Osteocyte (in vitro differentiated cells): Measurements from ENCODE around the gene MARCKSL1. TPM values are rescaled to one million over a fixed set of nuclear protein-coding genes. Genes with fewer than 3 reads are reported as not detected.

Experiments used
- DNase-seq: peaks from one replicate; pipeline ENCODE4 v3.0.0; 2021; ENCODE audit warnings: mixed read lengths; ENCODE audit not compliant: unreplicated experiment; ENCODE audit errors: extremely low spot score
- H3K27ac Mint-ChIP-seq: one replicate; pipeline ENCODE4 v1.8.0; 2021; ENCODE audit warnings: mild to moderate bottlenecking, mixed read lengths; ENCODE audit not compliant: unreplicated experiment
- H3K27me3 Mint-ChIP-seq: one replicate; pipeline ENCODE4 v1.8.0; 2021; ENCODE audit warnings: mixed read lengths; ENCODE audit not compliant: unreplicated experiment
- H3K36me3 Mint-ChIP-seq: one replicate; pipeline ENCODE4 v1.8.0; 2021; ENCODE audit warnings: mixed read lengths; ENCODE audit not compliant: unreplicated experiment
- H3K4me1 Mint-ChIP-seq: one replicate; pipeline ENCODE4 v1.8.0; 2021; ENCODE audit warnings: mixed read lengths; ENCODE audit not compliant: unreplicated experiment
- H3K4me3 Mint-ChIP-seq: one replicate; pipeline ENCODE4 v1.8.0; 2021; ENCODE audit warnings: mild to moderate bottlenecking, moderate library complexity, mixed read lengths; ENCODE audit not compliant: unreplicated experiment
- H3K9me3 Mint-ChIP-seq: one replicate; pipeline ENCODE4 v1.8.0; 2021; ENCODE audit warnings: mixed read lengths; ENCODE audit not compliant: unreplicated experiment
- total RNA-seq: library from RNA; stranded (reverse); gene quantifications from 2 replicates; pipeline ENCODE4 v1.2.1, GENCODE V29; 2021
- TF ChIP-seq, protein P1 (sequence below): fragments of 200-600 bp; sonication (generic); IDR thresholded peaks from 2 replicates; pipeline ENCODE4 v1.5.0; 2021; ENCODE audit warnings: antibody characterized with exemption, mild to moderate bottlenecking, moderate library complexity

MARCKSL1 gene
- total RNA-seq, 1 donor from 2014 or later = 169 TPM

DNA sequence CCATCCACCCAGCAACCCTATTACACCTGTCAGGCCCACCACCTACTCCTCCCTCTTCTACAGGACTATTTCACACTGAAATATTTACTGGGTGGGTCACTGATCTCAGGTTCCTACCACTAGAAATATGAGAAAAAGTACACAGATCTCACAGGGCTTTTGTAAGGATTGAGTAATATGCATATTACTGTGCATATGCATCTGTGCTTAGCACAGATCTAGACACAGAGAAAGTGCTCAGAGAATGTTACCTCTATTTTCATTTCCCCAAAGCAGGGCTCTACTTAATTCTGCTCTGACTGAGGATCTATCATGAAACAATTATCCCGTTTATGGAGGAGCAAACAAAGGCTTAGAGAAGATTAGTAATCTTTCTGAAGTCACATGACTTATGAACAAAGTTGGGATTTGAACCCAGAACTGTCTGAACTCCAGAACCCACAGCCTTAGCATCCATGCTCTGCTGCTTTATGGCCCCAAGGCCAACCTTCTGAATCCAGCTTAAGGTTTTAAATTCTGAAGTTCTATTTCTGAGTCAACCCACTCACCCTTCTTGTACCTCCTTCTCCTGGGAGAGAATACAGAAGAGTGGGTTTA lies 38.1 kb upstream of the MARCKSL1 start:
- H3K36me3 Mint-ChIP-seq = peaks cover 46% of the 10 kb centered on the region
- no peaks in the 10 kb centered on the region for H3K4me1 Mint-ChIP-seq
- H3K27ac Mint-ChIP-seq = no peak overlapping the region
- H3K9me3 Mint-ChIP-seq = no peaks in the 10 kb centered on the region
- H3K27me3 Mint-ChIP-seq = no peaks in the 10 kb centered on the region
- no peak for DNase-seq
- TF ChIP-seq, protein P1, sequence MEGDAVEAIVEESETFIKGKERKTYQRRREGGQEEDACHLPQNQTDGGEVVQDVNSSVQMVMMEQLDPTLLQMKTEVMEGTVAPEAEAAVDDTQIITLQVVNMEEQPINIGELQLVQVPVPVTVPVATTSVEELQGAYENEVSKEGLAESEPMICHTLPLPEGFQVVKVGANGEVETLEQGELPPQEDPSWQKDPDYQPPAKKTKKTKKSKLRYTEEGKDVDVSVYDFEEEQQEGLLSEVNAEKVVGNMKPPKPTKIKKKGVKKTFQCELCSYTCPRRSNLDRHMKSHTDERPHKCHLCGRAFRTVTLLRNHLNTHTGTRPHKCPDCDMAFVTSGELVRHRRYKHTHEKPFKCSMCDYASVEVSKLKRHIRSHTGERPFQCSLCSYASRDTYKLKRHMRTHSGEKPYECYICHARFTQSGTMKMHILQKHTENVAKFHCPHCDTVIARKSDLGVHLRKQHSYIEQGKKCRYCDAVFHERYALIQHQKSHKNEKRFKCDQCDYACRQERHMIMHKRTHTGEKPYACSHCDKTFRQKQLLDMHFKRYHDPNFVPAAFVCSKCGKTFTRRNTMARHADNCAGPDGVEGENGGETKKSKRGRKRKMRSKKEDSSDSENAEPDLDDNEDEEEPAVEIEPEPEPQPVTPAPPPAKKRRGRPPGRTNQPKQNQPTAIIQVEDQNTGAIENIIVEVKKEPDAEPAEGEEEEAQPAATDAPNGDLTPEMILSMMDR = no peak
- H3K4me3 Mint-ChIP-seq = no peak overlapping the region

DNA sequence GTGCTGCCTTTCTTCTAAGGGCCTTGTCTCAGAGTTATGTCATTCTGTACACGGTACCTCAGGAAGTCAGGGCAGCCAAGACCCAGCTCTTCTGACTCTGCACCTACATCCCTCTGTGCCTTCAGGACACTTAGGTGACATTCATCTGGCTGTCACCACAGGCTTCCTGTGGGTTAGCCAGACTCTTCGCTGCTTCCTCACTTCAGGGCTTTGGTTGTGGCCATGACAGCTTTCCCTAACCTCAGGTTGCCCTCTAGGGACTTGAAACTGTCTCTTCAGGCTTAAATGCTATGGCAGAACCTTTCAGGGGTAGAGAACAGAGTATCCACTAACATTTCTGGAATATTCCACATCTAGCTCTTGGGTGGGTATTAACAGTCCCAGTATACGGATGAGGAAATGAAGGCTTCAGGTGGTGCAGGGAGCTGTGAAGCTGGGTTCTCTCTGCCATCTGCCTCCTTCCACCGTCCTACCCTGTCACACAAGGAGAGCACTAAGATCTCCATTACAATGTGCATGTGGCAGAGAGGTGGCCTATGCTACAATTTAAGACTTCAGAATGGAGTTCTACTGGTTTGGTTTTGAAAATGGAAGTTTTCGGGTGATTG lies 36.2 kb upstream of the MARCKSL1 start:
- Mint-ChIP-seq H3K9me3 (no peaks in the 10 kb centered on the region), H3K4me3 (no peak overlapping the region), H3K27me3 (no peaks in the 10 kb centered on the region), H3K27ac (no peak overlapping the region), H3K36me3 (peaks cover 32% of the 10 kb centered on the region), H3K4me1 (no peaks in the 10 kb centered on the region)
- TF ChIP-seq, protein P1 = no peak
- DNase-seq = no peak

DNA sequence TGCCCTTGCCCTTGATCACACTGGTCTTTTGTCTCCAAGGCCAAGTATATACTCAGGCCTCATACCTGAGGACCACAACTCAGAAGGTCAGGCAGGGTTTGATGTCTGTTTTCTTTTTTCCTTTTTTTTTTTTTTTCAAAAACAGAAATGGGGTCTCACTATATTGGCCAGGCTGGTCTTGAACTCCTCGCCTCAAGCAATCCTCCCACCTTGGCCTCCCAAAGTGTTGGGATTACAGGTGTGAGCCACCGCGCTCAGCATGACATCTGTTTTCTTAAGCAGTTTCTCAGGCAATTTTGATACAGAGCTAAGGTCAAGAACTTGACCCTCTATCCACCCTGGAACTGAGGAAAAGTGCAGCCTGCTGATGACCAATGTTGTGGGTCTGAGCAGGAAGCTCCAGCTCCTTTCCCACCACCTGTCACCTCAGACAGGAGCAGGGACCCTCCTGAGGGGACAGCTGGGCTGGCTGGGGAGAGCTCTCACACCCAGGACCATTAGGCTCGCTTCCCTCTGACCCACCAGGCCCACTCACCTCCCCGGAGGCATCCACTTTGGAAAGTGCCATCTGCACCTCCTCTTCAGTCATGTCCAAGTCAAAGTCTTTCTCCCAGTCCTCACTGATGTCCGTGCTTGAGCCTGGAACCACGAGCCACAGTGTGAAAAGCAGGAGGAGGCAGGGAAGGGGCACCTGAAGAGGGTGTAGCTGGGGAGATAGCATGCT lies 32.0 kb upstream of the MARCKSL1 start:
- Mint-ChIP-seq H3K27me3 (no peaks in the 10 kb centered on the region), H3K9me3 (no peaks in the 10 kb centered on the region), H3K4me1 (no peaks in the 10 kb centered on the region), H3K27ac (no peak overlapping the region), H3K36me3 (peaks cover 17% of the 10 kb centered on the region), H3K4me3 (no peak overlapping the region)
- no peak for DNase-seq
- TF ChIP-seq, protein P1 = no peak

DNA sequence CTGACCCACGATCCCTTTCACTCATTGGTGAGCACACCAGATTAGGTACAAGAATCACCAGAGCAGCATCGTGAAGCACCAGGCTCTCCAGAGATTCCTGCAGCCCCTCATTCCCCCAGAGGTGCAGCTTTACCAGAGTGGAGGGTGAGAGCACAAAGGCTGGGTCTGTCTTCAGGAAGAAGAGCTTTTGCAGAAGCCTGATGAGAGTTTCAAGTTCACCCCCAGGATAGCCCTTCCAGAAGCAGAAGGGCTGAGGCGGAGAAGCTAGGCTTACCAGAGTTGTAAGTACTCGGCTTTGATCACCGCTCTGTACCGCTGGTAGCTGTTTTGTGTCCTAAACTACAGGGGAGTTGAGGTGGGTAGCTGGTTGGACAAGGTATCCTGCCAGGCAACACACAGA lies 29.4 kb upstream of the MARCKSL1 start:
- no peaks in the 10 kb centered on the region for H3K9me3 Mint-ChIP-seq
- no peak overlapping the region for H3K4me3 Mint-ChIP-seq
- DNase-seq = no peak
- TF ChIP-seq, protein P1 = no peak
- no peaks in the 10 kb centered on the region for H3K27me3 Mint-ChIP-seq
- peak overlapping the region; percentile 47 for H3K27ac Mint-ChIP-seq
- peaks cover 13% of the 10 kb centered on the region for H3K36me3 Mint-ChIP-seq
- H3K4me1 Mint-ChIP-seq = peaks cover 9% of the 10 kb centered on the region

DNA sequence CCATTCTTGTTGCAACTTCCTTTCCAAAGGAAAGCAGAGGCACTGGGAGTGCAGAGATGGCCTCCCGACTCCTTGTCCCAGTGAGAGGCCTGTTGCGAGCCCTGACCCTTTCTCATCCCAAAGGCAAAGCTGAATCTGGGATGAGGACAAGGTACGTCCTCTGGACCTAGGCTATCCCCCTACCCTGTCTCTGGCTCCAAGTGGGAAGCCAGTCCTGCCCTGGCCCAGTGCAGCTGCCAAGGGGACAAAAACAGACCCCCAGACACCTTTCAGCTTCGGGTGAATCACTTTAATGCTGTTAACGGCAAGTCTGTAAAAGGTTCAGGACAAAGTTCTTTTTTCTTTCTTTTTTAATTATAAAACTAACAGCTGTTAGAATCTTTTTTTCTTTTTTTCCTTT lies 28.8 kb upstream of the MARCKSL1 start:
- Mint-ChIP-seq H3K9me3 (no peaks in the 10 kb centered on the region), H3K27ac (no peak overlapping the region), H3K4me3 (no peak overlapping the region), H3K36me3 (peaks cover 13% of the 10 kb centered on the region), H3K4me1 (peaks cover 9% of the 10 kb centered on the region), H3K27me3 (no peaks in the 10 kb centered on the region)
- no peak for DNase-seq
- TF ChIP-seq, protein P1 = no peak
